CMK (cell line): ENCODE results near the gene MYEOV.

ENCODE experiments used
- DNase-seq: peaks from one replicate; pipeline ENCODE4 v3.0.0-alpha.2; 2010; ENCODE audit warnings: low read depth

The MYEOV gene

DNA sequence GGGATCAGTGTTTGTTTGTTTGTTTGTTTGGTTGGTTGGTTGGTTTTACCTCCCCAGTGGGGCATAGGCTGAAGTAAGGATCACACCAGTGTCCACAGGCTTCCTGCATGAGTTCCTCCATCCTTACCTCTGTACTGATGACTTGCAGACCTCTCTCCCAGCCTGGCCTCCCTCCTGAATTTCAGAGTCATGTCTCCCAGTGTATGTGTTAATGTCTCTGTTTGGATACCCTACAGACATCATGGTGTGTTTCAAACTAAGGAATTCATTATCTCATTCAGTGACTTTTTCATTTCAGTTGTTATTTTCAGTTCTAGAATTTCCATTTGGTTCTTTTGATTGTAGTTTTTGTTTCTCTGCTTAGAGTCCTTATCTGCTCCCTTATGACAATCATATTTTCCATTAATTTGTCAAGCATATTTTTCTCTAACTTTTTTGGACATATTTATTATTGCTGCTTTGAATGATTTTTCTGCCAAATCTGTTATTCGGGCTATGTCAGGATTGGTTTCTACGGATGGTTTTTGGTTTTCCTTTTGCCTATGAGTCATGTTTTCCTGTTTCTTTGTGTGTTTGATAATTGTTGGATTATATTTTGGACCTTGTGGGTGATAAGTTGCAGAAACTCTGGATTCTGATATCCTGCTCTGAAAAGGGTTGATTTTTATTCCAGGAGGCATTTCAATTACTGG lies 23.6 kb downstream of the MYEOV start:
- no peak for DNase-seq

DNA sequence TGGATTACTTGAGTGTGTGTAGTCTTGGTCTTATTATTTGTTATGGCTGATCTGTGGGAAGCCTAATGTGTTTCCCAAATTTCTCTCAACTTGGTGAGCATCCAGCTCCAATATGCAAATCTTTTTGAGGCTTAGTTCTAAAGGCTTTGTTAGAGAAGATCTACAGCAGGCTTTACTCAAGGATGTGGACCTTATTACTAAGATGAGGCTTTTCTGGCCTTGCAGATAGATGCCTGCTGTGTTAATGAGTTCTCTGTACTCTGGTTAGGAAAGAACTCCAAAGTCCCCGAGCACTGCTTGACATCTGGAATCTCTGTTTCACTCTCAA lies 24.1 kb downstream of the MYEOV start:
- DNase-seq: no peak

DNA sequence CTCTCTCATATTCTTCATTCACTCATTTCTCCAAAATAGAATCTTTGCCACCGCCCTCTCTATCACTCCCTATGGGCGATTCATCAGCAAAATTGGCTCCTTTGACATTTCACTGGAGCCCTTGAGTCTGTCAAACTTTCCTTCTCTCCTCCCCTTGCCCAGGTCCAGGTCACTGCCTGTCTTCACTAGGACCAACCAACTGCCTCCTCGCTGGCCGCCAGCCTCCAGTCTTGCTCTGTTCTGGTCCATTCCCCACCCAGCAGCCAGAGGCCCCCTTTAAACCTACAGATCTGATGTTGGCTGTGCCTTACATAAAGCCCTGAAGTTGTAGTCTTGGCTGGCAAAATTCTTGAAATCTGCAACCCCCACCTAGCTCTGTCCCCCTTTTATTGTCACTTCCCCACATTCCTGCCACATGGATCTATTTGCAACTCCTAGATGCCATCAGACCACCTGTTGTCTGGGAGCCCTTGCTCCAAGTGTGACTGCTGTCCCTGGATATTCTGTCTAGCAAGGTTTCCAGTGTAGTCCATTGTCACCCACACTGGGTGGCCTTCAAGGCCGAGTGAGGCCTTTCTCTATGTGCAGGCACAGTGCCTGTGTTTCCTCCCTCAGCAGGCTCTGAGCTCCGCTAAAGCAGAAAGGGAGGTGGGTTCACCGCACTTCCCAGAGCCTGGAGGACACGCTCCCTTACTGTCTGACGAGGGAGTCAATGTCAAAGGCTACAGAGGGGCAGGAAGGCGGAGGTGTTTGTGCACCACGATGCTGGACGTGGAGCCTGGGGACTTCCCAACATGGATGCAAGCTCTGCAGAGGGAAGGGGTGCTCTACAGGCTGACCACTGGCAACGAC lies 25.5 kb downstream of the MYEOV start:
- no peak for DNase-seq

DNA sequence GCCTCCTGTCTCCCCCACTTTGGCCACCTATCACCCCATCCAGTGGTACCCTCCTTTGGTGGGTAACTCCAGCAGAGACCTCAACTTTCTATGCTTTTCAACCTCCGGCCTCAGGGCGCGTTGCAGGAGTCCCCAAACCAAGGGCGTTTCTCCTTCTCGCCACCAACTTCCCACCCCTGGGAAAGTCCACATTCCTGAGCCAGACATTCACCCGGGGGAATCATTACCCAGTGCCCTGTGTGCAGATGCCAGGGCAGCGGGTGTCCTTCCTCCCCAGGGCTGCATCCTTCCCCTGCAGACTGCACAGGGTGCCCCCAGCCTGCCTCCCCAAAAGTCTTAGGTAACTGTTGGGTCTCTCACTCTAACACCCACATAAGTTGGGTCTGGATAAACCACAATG lies 26.4 kb downstream of the MYEOV start:
- no peak for DNase-seq

DNA sequence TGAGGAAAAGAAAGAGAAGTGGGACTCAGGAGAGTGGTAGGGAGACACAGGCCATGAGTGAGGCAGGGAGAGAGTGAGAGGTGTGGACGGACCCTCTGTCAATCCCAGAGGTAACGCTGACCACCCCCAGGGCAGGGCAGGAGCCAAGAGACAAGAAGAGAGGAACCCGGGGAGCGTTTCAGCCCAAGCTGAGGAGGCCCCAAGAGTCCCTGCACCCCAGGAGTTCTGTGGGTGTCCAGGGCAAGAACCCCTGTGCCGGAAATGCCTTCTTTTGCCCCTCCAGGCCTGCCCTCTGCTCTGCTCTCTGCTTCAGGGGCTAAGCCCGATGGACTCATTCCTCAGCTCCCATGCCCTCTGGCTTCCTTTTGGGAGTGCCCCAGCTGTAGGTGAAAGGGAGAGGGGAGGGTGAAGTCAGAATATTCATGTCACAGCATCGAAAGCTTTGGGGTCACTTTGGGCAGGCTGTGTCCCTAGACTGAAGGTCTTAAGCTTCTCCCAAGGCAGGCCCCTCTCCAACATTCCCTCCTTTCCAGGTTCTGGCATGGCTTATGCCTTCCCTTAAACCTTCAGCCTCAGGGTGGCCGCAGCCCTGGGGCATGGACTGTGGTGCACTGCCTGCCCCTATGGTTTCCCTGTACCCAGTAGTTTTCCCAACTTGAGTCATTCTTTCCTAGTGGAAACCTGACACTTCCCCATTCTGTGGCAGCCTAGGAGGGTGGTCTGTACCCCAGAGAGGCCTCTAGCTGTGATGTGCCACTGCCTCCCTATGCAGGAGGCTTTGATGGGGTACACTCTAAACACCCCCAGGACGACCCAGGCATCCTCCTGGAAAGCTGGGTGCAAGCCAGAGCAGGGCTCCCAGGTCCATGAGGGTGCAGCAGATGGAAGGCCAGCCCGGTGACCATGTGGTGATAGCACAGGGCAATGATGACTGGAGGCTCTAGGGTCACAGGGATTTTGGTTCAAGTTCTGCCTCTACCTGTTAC lies 27.1 kb downstream of the MYEOV start:
- DNase-seq: no peak

DNA sequence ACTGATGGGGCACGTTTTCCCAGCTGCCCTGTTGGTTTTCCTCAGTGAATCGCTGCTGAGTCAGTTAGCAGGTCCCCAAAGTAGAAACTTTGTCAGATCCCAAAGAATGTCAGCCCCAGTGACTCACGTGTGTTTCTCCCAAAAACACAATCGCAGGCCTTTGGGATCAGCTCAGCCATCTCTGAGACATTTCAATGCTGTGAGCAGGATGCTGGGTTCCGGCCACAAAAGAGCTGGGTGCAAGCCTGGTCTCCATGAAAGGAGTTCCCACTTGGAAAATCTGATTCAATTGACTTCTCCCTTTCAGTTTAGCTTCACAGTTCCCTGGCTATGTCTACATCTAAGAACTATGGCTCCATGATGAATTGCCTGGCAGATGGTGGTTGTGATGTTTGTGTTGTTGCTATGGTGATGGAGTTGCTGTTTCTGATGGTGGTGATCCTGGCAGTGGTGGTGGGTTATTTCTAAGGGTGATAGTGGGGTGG lies 28.0 kb downstream of the MYEOV start:
- no peak for DNase-seq

DNA sequence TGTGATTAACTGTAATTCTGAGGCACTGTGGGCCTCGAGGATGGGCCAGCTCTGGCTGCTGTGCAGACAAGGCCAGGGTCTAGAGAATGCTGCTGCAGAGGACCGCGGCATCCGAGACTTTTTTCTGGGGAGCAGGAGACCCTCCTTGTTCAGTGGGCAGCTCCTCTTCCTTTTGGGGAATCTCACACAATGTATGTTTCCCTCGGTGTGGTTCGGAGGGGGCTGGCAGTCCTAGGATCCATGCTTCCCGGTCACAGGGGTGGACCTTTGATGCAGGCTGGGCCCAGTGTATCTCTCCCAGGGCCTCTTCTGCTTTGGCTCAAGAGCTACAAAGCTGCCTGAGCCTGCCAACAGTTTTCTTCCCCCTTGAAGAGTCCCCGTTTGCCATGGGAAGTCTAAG lies 31.5 kb downstream of the MYEOV start:
- DNase-seq: no peak

DNA sequence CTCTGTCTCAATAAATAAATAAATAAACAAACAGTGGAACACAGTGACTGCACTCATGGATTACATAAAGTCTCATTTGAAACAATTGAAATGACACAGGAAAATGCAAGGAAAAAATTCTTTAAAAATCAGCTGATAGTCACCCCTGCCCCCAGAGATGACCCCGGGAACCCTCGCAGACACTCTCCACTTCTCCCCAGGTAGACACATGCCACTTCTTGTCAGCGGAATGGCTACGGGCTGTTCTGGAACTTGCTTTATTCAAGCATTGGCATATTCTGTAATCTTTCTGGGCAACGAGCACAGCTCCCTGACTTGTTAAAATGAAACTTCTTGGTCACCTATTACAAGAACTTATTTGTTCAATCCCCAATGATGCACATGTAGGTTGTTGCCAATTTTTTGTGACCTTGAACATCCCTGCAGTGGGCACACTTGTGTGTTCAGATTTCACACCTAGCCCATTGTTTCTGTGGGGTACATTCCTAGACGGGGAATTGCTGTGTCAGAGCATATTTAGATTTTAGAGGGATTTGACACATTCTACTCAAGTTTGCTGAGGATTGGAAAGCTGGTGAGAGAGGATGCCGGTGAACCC lies 32.8 kb downstream of the MYEOV start:
- no peak for DNase-seq

DNA sequence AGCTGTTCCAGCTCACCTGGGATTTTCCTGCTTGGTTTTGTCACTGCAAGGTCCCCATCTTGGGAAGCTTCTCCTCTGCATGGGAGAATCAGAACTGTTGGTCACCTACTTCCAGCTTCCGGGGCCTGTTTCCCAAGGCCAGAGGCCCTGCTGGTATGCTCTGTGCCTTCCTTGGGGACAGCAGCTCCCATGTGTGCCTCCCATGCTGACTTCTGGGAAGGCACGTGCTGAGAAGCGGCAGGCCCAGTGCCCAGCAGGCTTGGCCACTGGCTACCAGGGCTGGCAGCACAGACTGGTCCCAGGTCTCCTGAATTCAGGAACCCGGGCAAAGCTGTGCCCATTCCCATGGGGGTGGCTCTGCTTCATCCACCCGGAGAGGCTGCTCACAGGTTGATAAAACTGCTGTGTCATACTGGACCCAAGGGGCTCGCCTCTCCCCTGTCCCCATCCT lies 33.8 kb downstream of the MYEOV start:
- DNase-seq: no peak

DNA sequence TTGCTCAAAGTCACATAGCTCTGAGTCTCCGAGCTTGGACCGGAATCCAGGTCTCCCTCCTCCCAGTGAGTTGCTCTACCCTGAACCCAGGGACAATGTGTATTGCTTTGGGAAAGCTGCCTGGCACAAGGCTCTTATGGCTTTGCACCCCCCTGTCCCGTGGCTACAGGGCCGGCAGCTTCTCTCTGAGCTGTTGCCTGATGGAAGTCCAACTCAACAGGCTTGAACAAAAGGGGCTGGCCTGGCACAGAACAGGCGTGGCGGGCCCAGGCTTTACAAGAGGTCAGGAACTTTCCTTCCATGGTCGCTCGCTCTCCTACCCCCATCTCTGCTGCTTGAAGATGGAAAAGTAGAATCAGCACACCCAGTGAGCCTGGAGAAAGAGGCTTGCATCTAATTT lies 34.3 kb downstream of the MYEOV start:
- DNase-seq: no peak

DNA sequence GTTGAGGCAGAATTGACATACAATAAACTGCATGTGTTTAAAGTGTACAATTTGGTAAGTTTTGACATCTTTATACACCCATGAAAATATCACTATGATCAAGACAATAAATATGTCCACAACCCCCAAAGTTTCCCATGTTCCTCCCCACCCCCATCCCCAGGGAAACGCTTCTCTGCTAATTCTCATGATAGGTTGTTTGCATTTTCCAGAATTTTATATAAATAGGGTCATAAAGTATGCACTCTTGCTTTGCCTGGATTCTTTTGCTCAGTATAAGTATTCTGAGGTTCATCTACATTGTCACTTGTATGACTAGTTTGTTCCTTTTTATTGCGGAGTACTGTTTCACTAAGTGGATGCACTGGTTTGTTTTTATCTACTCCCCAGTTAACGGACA lies 35.6 kb downstream of the MYEOV start:
- DNase-seq: no peak

DNA sequence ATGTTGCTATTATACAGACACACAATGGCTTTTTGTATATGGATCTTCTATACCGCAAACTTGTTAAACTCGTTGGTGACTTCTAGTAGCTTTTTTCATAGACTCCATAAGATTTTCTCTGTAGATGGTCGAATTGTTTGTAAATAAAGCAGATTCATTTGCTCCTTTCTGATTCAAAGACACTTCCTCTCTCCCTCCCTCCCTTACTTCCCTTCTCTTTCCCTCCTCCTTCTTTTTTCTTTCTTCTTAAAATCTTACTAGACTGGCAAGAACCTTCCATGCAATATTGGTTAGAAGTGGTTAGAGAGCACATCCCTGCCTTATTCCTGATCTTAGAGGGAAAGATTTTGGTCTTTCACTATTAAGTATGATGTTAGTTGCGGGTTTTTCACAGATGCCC lies 36.4 kb downstream of the MYEOV start:
- no peak for DNase-seq

DNA sequence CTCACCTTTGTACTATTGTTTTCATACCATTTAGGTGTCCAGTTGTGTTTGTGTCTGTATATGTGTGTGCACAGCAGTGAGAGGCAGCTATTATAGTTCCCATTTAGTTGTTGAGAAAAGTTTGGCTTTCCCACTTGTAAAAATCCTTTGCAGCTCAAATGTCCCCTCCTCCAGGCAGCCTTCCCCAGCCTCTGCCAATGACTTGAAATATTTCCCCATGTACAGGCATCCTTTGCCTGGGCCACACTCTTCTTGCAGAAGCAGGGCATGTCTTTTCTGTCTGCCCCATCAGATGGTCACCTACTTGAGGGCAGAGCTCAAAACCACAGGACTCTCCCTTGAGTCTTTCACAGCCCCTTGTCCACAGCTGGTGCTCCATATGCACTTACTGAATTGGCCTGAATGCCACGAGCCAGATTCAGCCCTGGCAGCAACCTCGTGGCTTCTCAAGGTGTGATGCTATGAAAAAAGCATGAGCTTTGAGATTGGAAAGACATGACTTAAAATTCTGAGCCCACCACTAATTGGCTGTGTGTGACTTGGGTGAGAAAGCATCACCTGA lies 39.3 kb downstream of the MYEOV start:
- no peak for DNase-seq

DNA sequence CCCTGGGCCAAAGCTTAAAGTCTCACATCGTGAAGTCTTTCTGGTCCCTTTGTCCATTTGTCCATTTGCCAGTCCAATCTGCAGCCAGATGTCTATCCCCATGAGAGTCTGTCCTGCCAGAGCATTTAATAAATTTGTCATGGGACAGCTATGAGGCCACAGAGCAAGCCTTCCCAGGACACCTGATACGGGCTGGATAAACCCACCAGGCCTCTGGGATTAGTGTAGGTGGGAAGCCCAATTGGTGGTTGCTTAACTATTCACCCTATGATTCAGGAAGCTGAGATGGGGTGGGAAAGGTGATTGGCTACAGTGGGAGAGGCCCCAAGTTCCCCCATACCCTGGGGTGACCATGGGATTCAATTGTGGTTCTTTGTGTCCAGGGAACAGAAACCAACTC lies 39.9 kb downstream of the MYEOV start:
- DNase-seq: no peak

DNA sequence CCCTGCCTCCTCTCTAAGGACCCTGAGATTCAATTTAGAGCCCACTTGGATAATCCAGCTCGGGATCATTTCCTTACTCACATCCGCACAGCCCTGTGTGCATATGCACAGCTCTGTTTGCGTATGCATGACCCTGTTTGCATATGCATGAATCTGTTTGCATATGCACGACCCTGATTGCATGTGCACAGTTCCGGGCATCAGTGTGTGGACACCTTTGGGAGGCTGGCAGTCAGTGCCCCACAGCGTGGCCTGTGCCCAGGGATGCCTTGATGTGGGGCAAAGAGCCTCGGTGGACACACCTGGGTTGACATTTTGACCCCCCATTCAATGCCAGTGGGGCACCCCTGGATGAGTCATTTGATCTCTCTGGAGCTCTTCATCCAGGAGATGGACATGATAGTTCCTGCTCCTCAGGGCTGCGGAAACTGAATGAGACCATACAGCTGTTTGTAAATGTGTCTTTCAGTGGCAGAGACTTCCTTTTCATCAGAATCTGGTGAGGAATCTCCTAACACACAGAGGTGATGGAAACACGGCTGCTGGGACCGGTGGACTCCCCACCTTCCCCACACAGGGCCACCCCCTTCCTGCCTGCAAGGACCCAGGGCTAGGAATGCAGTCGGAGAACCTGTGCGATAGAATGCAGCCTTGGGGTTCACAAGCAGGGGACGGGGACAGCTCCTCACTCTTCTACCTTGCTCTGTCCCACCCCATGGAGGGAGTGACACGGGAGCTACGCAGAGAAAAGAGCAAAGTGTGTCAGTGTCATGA lies 41.2 kb downstream of the MYEOV start:
- no peak for DNase-seq

DNA sequence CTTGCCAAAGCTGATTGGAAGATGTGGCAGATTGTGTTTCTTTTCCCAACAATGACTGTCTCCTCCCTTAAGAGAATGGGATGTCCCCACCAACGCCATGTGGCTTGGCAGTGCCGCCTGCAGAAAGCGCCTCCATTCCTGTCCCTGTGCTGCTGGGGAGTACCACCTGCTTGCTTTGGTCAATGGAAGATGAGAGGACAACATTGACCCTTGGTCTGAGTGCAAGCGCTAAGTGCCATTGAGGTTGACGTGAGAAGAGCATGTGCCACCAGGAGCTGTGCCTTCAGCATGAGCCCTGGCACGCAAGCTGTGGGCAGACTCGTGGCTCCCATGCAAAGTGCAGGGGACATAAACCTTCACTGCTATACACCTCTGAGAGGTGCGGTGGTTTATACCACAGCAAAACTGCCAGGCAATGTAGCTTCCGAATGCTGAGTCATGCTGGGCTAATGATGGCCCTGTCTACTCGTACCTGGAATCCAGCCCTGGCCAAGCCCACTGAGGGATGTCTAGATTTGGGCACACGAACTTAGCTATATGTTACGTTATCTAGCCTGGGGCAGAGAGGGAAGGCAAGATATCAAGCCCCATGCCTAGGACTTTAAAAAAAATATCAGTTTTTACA lies 41.9 kb downstream of the MYEOV start:
- no peak for DNase-seq

DNA sequence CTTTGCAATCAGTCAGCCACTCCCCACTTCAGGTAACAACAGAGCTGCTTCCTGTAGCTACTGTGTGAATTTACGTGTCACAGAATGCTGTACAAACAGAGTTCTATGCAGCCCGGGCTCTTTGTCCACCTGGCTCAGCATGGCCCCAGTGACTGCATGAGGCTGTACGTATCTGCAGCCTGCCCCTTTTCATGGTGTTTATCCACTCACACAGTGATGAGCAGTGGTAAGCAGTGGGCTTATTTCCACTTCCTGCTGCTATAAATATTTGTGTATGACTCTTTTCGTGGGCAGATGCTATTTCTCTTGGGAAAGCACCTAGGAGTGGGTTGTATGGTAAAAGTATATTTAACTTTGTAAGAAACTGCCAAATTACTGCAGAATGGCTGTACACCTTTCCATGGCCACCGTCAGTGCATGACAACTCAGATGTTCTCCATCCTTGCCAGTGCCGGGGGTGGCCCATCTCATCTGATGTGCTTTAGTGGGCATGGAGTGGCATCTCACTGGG lies 43.3 kb downstream of the MYEOV start:
- no peak for DNase-seq

DNA sequence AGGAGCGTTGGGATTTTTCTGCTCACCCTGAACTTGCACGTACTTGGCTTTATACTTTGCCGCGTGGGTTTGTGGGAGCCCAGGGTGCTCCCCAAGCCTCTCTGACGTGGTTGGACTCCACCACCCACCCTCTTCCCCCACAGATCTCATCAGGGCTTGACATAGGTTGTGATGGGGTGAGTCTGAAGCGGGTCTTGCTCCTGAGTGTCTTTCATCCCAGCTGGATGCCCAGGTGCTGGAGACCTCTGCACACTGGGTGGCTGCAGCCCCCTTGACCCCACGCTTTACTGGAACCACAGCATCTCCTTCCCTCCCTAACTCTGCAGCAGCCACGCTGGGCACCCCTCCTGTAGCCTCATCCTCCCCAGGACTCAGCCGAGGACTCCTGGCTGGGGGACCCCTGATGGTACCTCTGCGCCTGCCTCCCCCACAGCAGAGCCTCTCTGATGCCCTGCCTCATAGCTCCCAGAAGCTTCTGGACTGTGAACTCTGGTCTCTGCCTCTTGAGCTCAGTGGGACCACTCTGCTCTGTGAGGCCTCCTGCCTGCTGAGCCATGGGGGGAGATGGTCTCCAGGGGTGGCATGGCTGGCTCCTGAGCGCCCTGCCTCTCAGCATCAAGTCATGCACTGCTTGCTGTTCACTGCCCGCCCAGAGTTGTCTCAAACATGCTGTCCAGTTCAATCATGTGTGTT lies 45.2 kb downstream of the MYEOV start:
- no peak for DNase-seq

DNA sequence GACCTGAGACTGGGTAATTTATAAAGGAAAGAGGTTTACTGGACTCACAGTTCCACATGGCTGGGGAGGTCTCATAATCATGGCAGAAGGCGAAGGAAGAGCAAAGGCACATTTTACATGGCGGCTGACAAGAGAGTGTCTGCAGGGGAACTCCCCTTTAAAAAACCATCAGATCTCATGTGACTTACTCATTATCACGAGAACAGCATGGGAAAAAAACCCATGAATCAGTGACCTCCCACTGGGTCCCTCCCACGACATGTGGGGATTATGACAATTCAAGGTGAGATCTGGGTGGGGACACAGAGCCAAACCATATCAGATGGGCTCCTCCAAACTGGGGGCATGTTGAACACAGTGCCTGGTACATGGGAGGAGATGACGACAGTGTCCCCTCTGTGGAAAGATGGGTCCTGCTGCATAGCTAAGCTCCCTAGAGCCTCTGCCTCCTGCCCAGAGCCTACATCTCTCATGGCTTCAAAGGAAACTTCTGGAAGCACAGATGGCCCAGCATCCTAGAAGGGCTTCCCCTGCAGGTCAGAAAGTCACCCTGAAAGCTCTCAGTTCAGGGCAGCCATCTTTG lies 46.1 kb downstream of the MYEOV start:
- DNase-seq: no peak
